HG03565 (cell line): Measurements from ENCODE around the gene TRAF5.
"Not testable (repeated sequence)": the region's sequence is repeated elsewhere in the genome, so short reads cannot be mapped to it uniquely, and the experiment has no call there.

Experiments used
- ATAC-seq: cut with Tn5 transposase; IDR thresholded peaks from one replicate; pipeline ENCODE4 v1.9.1; 2021; ENCODE audit warnings: mild to moderate bottlenecking, moderate library complexity; ENCODE audit not compliant: unreplicated experiment

Gene TRAF5, protein sequence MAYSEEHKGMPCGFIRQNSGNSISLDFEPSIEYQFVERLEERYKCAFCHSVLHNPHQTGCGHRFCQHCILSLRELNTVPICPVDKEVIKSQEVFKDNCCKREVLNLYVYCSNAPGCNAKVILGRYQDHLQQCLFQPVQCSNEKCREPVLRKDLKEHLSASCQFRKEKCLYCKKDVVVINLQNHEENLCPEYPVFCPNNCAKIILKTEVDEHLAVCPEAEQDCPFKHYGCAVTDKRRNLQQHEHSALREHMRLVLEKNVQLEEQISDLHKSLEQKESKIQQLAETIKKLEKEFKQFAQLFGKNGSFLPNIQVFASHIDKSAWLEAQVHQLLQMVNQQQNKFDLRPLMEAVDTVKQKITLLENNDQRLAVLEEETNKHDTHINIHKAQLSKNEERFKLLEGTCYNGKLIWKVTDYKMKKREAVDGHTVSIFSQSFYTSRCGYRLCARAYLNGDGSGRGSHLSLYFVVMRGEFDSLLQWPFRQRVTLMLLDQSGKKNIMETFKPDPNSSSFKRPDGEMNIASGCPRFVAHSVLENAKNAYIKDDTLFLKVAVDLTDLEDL

DNA sequence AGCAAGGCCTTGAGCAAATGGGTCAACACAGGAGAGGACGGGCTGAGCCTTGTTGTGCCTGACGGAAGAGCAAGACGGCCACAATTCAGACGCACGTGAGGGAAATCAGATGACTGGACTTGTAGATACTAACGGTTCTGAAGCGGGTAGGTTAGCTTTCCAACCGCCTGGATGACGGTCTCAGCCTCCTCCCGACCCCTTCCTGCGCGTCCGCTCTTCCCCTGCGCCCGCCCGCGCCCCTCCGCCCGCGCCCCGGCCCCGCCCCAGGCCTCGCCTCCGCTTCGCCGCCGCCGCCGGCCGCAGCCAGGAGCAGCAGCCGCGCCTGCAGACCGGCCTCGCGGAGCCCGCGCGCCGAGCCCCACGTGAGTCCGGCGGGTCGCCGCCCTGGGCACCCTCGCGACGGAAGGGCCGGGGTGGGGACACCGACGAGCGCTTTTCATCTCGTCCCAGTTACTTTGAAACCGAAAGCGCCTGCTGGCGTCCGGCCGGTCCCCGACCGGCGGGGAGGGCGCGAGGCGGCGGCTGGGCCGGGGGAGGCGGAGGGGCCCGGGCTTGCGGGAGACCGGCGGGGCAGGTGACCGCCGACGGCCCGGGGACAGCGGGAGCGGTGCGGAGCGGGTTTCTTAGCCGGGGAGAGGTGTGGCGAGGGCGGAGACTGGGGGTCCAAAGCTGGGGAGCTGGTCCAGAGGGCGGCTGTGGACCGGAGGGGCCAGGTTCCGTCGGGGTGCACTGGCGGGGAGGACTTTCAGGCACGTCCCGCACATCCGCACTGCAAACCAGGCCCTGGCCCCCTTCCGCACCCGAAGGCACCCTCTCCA, at the start of gene TRAF5:
Gene TRAF5, plus strand, starts transcription at position 306 of the 818 bp plus-strand sequence. CDS start 26,407 bp downstream, outside the sequence.
- no peak for ATAC-seq

DNA sequence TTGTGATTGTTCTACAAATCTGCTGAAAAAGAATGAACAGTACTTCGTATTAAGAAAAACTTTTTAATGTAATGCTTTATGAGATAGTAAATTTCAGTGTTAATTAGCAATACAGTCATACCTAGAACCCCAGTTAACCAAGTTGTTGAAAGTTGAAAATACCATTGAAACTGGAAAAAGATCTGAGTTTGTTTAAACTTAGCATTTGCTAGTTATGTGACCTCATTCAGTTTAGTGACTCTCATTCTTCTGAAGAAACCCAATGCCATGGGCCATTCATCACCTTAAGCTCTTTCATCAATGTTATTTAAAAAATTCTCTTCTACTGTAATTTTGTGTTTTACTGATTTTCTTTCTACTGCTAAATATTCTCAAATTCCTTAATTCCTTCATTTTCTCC, 47.3 kb upstream of the TRAF5 start:
- no peak for ATAC-seq

DNA sequence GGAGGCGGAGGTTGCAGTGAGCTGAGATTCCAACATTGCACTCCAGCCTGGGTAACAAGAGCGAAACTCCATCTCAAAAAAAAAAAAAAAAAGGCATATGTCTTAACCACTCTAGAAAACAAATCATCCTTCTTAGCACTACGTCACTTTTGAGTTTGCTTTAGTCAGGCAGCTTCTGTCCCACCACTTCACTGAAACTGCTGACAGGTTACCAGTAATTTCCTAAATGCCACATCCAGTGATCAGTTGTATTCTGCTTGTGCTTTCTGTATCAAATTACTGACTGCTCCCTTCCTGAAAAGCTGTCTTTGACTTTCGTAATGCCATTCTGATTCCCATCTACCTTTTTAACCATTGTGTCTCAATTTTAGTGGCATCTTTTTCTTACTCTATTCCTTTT, 45.7 kb upstream of the TRAF5 start:
- no peak for ATAC-seq

DNA sequence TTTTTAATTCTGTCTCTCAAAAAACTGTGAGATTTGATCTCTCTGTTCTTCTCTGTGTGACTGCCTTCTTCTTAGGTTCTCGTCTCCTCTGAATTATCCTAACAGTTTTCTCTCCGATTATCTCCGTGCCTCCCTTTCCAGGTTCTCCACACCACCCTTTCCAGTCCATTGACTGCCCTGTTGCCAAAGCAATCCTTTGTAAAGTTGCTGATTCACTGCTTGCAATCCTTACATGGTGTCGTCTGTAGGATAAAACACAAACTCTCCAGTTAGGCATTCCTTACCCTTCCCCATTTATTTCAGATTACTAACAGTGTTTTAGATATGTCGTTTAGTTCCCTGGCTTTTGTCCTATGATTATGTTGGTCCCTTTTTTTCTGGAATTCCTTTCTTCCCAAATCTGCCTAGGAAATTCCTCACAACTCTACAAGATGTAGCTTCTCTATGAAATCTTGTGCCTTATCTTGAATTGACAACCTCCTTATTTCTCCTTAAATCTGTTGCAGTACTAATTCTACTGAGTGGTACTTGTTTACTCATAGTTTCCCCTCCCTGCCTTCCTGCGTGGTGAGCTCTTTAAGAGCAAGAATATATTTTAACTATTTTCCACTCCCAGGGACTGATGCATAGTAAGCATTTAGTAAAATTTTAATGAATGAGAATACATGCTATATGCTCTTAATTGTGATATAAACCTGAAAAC, 45.2 kb upstream of the TRAF5 start:
- ATAC-seq, result no peak

DNA sequence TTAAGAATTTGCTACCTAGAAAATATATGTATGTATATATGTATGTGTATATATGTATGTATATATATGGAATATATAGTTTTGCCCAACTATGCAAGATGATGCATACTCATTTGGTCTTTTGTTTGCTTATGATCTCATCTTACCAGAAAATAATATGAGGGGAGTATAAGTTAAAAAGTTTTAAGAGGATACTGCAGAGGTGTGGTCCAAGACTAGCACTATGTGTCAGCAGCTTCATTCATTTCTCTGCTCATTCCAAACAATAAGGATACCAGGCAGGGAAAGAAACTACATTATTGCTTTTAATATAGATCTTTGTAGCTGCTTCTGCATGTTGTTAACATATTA, 44.6 kb upstream of the TRAF5 start:
- no peak for ATAC-seq

DNA sequence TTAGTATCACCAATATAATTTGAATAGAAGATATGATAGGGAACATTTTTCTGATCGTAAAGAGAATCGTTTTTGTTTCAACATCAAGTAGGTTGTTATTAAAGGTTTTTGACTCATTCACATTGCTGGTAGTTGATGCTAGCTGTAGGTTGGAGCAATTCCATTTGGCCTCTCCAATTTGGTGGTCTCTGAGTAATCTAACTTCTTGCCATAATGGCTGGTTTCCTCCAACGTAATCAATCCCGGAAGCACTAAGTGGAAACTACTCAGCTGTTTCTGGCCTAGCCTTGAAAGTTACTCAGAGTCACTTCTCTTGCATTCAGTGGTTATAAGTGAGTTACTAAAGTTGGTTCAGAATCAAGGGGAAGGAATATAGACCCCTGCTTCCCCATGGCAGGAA, 41.4 kb upstream of the TRAF5 start:
- no peak for ATAC-seq

DNA sequence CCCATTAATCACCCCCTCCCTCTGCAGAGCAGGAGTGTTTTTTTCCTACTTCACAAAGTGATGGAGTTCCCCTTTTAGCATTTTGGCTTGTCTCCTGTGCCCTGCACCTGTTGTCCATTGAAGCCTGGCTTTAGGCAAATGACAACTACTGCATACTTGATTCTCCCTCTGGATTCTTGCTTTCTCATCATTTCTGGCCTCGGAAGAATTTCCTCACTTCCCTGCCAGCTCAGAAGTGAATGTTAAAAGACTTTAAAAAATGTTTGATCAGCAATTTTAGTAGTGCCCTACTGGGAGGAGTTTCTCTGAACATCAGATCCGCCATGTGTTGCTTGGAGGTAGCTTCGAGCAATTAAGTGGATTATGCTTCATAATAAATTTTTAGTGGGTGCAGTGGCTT, 39.4 kb upstream of the TRAF5 start:
- ATAC-seq, result no peak

DNA sequence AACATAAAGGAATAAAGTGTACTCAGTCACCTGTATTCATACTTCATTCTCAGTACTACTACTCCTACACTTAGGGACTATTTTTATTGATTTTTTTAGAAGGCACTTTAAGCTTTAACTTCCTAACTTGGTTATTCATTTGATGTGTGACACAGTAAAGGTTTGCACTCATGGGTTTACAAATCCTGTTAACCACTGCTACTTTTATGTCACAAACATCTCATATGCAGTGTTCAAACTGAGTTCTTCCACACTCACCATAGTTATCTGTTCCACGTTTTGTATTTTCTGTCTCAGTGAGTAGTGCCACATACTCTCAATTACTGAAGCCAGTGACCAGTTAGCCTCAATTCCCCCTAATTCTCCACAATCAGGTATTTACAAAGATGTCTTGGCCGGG, 34.2 kb upstream of the TRAF5 start:
- ATAC-seq, result no peak

DNA sequence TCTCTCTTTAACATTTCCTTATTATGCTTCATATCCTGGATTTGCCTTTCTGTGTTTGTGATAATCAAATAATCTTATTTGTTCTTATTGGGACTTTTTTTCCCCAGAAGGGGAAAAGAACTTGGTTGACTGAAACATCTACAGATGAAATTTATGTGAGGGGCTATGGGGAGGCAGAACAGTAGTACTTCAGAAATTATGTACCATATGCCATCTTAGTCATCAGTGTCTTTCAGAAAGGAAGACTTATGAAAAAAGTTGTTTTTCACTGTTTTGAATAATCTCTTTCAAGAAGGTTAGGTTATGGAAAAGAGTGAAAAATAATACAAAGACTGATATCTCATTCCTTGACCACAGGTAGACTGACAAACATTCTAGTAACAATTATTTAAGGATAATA, 30.2 kb upstream of the TRAF5 start:
- no peak for ATAC-seq

DNA sequence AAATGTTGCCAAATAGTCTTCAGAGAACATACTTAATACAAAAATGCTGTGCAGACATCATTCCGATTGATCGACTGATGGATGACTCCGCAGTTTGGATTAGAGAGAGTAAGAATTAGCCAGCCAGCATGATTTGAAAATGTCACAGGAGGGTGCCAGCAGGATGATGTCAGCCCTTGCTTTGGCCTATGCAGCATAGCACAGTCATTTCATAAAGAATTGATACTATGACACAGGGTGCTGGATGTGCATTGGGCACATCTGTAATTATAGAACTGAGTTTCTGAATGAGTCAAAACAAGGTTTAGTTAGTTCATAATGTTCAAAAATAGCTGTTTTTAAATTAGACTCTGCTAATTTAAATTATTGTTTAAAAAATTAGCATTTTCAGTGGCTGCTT, 21.6 kb upstream of the TRAF5 start:
- peak; percentile 94 for ATAC-seq

DNA sequence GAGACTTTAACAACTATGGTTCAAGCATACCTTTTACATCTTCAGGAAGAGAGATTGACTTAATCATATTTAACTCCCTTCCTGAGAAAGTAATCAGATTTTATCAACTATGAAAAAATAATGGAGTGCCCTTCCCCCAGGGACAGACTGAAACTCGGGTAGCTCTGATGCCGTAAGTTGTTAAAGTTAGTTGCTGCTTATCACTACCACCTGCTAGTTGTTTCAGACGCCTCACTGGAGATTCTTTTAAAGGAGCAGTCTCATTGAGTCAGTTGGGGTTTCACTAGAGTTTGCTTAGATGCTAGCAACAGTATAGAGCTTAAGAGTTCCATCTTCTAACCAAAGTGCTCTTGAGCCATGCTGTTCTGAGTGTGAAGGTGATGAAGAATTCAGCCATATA, 17.0 kb upstream of the TRAF5 start:
- no peak for ATAC-seq

DNA sequence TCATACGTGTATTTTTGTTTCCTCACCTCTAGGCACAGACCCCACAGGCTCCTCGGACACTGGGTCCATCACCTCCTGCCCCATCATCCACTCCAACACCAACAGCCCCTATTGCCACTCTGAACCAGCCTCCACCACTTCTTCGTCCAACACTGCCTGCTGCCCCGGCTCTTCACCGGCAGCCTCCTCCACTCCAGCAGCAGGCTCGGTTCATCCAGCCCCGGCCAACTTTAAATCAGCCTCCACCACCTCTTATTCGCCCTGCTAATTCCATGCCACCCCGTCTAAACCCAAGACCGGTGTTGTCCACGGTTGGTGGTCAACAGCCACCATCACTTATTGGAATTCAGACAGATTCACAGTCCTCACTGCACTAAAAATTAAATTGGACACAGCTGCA, 13.2 kb upstream of the TRAF5 start:
- ATAC-seq, result no peak

DNA sequence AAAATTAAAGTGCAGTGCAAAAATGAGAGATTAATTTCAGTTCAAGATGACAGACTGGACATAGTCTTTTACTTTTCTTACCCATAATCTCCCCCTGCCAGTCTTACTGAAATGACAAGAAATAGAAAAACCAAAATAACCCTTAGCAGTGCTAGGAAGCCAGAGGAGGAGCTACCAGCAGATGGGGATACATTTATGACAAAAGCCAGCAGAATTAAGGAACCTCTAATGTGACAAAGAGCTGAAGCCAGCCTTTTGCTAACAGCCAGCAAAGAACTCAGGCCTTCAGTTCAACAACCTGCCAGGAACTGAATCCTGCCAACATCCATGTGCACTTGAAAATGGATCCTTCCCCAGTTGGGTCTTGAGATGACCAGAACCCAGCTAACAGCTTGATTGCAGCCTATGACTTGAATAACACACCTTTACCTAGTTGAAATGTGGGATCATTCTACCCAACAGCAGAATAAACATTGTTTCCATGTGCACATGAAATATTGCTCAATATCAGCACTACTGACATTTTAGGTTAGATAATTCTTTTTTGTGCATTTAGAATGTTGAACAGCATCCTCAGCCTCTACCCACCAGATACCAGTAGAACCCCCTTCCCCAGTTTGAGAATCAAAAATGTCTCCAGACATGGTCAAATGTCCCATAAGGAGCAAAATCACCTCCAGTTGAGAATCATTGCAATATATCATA, 7.9 kb upstream of the TRAF5 start:
- no peak for ATAC-seq

DNA sequence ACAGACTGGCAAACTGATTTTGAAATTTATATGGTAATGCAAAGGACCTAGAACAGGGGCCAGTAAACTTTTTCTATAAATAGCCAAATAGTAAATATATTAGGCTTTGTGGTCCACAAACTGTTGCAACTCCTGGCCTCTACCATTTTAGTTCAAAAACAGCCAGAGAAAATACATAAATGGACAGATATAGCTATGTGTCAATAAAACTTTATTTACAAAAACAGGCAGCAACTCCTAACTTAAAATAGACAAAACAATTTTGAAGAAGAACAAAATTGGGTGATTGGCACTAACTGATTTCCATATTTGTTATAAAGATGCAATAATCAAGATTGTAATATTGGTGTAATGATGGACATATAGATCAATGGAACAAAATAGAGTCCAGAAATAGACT, 6.7 kb upstream of the TRAF5 start:
- ATAC-seq, result no peak

DNA sequence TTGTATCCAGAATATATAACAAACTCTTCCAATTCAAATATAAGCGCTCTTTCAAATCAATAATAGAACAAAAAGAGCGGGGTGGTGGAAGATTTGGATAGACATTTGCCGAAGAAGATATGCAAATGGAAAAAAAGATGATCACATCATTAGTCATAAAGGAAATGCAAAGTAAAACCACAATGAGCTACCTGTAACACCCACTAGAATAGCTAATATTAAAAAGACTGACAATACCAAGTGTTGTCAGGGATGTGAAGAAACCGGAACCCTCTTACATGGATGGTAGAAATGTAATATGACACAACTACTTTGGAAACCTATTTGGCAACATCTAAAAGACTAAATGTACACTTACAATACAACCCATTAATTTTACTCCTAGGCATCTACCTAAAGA, 5.7 kb upstream of the TRAF5 start:
- no peak for ATAC-seq

DNA sequence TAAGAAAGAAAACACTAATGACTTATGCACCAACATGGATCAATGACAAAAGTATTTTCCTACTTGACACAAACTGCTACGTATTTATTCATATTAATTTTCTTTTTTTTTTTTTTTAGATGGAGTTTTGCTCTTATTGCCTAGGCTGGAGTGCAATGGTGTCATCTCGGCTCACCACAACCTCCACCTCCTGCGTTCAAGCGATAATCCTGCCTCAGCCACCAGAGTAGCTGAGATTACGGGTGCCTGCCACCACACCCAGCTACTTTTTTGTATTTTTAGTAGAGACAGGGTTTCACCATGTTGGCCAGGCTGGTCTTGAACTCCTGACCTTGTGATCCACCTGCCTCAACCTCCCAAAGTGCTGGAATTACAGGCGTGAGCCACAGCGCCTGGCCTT, 5.0 kb upstream of the TRAF5 start:
- not testable (repeated sequence) for ATAC-seq

DNA sequence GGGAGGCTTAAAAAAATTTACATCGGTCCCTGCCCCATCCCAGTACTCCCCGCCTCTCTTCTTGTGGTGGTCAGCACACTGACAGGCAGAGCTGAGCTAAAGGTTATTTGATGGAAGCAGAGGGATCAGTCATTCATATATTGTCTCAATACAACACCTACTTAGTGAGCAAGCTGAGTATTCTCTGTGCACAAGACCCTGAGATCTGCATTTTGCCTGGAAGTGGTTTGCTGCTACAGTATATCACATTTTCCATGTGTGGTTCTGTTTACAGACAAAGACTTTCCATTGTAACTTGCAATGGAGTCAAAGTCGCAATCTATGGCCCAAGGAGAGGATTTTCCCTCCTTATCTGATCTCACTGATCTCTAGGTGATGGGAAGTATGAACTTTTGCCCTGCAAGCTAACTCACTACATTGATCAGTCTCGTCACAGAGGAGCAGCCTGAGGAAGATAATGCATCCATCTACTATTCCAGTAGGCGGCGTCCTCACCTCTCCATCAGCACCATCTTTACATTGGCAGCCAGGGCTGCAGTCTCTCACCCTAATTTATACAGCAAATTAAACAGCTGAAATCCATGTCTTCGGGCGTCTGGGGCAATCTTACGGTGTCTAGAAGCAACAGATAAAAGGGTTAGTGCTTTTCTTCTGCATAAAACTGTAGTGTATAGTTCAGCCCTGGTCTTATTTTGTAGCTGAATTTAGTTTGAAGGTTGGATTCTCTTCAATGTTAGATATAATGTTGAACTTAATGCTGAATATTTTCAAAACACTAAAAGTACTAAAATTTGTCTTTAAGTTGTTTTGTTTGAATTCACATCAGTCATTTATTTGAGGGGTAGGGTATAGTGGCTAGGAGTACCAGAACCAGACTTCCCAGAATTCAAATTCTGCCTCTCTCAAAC, 3.2 kb upstream of the TRAF5 start:
- ATAC-seq, result peak; percentile 49

DNA sequence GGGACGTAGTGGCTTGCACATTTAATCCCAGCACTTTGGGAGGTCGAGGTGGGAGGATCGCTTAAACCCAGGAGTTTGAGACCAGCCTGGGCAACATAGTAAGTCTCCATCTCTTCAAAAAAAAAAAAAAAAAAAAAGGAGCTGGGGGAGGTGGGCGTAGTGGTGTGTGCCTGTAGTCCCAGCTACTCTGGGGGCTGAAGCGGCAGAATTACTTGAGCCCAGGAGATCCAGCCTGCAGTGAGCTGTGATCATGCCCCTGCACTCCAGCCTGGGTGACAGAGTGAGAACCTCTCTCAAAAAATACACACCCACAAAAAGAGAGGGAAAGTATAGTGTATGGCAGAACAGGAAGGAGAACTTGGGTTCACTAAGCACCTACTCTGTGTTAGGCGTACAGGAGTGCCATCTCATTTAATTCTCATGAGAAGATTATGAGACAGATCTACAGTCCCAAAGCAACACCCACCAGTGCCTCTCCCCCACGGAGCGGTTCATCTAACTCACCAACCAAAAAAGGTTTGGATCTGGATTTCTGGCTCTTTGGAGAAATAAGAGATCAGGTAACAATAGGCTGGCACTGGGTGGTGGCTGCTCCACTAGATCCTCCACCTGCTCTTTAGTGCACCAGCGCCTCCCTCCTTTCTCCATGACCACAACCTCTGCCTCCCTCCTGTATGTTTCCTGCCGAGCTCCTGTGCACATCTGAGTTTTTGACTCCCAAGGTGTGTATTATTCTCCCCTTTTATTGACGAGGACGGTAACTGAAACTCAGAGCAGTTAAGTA, 1.4 kb upstream of the TRAF5 start:
- ATAC-seq, result no peak

DNA sequence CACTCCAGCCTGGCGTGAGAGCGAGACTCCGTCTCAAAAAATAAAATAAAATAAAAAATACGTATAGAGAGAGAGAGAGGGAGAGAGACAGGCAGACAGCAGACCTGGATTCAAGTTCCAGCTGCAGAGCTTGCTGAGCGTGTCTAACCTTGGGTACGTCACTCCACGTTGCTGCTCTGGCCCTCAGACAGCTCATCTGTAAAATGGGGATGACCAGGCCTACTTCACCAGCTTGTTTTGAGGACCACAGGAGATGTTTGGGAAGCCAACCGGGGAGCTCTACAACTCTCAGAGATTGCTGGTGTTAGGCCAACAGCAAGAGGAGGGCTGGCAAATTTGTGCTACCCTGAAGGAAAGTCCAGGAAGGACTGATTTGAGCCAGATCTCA, 499 bp upstream of the TRAF5 start:
- no peak for ATAC-seq
